Subcutaneous abdominal adipose tissue (tissue), 5 donors: Measurements from ENCODE around the gene FGR.
A peak's percentile ranks its signal among the peaks of the same experiment; 100 is the strongest.

Experiments used
- H3K27ac ChIP-seq: one replicate; pipeline ENCODE4 v1.7.0; 2013; ENCODE audit warnings: low read depth, mild to moderate bottlenecking, inconsistent platforms, low read length, moderate library complexity
- H3K27me3 ChIP-seq, 5 donors: one replicate each; pipeline ENCODE4 v1.7.0; 2013; ENCODE audit warnings: low read length in 5 of 5, inconsistent platforms in 1 of 5; ENCODE audit not compliant: control insufficient read depth in 5 of 5, insufficient read depth in 4 of 5
- H3K36me3 ChIP-seq, 5 donors: one replicate each; pipeline ENCODE4 v1.7.0; 2013; ENCODE audit warnings: low read length in 5 of 5; ENCODE audit not compliant: control insufficient read depth in 5 of 5, insufficient read depth in 5 of 5
- H3K4me1 ChIP-seq, 5 donors: one replicate each; pipeline ENCODE4 v1.7.0; 2013; ENCODE audit warnings: low read length in 5 of 5, mild to moderate bottlenecking in 3 of 5, moderate library complexity in 1 of 5; ENCODE audit not compliant: control insufficient read depth in 5 of 5, insufficient read depth in 5 of 5
- H3K4me3 ChIP-seq, 5 donors: one replicate each; pipeline ENCODE4 v1.7.0; 2013; ENCODE audit warnings: low read length in 5 of 5, low read depth in 1 of 5
- H3K9ac ChIP-seq, 5 donors: one replicate each; pipeline ENCODE4 v1.7.0; 2013; ENCODE audit warnings: low read length in 5 of 5, mild to moderate bottlenecking in 4 of 5, moderate library complexity in 3 of 5
- H3K9me3 ChIP-seq, 5 donors: one replicate each; pipeline ENCODE4 v1.7.0; 2013; ENCODE audit warnings: low read length in 5 of 5; ENCODE audit not compliant: control insufficient read depth in 5 of 5
- donor health status: healthy.
- donor health status: healthy.
- donor health status: healthy.
- donor health status: healthy.
- donor health status: healthy.

The FGR gene

DNA sequence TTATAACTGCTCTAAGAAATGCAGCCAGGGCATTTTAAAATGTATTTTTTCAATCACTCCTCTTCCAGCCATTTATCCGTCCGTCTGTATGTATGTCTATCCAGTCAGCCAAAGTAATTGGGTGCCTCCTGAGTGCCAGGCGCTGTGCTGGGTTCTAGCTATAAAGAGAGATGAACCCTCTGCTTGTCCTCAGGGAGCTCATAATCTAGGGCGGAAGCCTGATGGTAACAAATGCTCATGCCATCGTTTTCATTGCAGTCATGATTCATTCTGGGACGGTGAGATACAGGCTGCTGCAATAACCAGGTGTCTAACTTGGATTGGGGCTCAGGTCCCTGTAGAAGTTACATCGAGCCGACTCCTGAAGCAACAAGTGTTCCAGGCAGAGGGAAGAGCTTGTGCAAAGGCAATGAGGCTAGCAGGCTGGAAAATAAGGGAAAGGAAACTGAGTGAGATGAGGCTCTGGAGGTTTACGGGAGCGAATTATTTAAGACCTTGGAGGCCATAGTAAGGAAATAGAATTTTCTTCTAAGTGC lies 25.4 kb upstream of the FGR start:
- peaks cover 6 to 46% (median 32%) of the 10 kb centered on the region in 5 donors for H3K4me1 ChIP-seq
- no peaks in the 10 kb centered on the region for H3K36me3 ChIP-seq
- no peaks in the 10 kb centered on the region for H3K9me3 ChIP-seq
- H3K27ac ChIP-seq = peak overlapping the region; percentile 86
- peak overlapping the region; percentile 6 to 74 (median 66) for H3K9ac ChIP-seq
- peak overlapping the region; percentile 47 to 72 (median 63) for H3K4me3 ChIP-seq
- H3K27me3 ChIP-seq = no peaks in the 10 kb centered on the region

DNA sequence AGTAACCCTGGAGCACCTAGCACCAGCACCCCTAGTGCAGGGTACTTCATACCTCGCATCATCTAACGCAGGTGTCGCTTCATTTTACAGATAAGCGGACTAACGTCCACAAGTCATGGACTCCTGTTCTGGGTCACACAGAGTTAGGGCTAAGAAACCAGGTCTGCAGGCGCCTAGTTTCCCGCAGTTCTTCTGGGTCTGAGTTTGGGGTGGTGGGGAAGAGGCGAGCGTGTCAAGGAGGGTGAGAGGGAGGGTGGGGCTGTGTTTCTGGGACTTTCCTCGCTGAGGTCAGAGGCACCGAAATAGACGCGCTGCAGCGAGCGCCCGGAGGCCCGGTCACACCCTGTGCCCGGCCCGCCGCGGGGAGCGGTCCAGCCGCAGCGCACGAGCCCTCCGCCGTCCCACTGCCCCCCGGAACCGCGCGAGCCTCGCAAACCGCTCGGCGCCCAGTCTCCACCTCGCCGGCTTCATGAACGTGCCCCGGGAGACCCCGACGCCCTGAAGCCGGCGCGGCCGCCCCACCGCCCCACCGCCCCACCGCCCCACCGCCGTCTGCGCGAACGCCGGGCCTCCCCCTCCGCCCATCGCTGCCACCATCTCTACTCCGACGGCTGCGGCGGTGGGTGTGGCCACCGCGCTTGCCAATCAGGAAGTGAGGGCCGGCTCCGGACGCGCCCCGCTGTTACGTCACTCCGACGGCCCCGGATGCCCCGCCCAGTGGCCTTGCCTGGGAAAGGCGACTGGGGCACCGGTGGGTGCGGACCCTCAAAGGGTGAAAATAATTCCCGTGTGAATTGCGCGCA lies 24.7 kb upstream of the FGR start:
- no peaks in the 10 kb centered on the region for H3K9me3 ChIP-seq
- peak overlapping the region; percentile 6 to 74 (median 66) for H3K9ac ChIP-seq
- H3K27me3 ChIP-seq = no peaks in the 10 kb centered on the region
- H3K4me1 ChIP-seq = peaks cover 6 to 49% (median 34%) of the 10 kb centered on the region in 5 donors
- peak overlapping the region; percentile 86 for H3K27ac ChIP-seq
- peak overlapping the region; percentile 47 to 72 (median 63) for H3K4me3 ChIP-seq
- no peaks in the 10 kb centered on the region for H3K36me3 ChIP-seq

DNA sequence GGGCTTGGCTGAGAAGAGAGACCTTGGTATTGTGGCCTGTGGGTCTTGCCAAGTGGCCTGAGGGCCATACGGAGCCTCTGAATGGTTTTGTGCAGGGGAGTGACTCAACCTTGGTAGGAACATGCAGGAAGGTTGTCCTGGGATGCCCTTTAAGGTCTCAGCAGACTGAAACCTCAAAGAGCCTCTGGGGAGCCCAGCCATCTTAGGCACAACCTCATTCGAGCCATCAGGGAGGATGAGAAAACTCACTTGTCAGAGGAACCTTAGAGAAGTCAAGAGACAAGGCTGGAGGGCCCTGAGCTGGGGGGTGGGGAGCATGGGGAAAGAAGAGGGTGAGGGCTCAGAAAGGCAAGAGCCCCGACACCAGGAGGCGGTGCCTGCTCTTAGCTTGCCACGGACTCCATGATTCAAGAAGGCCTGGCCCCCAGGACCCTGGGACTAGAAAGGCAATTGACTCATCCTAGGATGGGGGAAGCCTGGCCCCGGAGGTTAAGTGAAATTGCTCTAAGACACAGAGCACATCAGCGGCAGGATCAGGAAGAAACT lies 24.0 kb upstream of the FGR start:
- H3K4me1 ChIP-seq = peaks cover 5 to 49% (median 34%) of the 10 kb centered on the region in 5 donors
- peak overlapping the region in 3 of 5 donors; percentile 26 to 55 (median 43) for H3K9ac ChIP-seq
- H3K27me3 ChIP-seq = no peaks in the 10 kb centered on the region
- H3K9me3 ChIP-seq = no peaks in the 10 kb centered on the region
- H3K36me3 ChIP-seq = no peaks in the 10 kb centered on the region
- peak overlapping the region; percentile 47 to 63 (median 55) for H3K4me3 ChIP-seq
- H3K27ac ChIP-seq = peak overlapping the region; percentile 86

DNA sequence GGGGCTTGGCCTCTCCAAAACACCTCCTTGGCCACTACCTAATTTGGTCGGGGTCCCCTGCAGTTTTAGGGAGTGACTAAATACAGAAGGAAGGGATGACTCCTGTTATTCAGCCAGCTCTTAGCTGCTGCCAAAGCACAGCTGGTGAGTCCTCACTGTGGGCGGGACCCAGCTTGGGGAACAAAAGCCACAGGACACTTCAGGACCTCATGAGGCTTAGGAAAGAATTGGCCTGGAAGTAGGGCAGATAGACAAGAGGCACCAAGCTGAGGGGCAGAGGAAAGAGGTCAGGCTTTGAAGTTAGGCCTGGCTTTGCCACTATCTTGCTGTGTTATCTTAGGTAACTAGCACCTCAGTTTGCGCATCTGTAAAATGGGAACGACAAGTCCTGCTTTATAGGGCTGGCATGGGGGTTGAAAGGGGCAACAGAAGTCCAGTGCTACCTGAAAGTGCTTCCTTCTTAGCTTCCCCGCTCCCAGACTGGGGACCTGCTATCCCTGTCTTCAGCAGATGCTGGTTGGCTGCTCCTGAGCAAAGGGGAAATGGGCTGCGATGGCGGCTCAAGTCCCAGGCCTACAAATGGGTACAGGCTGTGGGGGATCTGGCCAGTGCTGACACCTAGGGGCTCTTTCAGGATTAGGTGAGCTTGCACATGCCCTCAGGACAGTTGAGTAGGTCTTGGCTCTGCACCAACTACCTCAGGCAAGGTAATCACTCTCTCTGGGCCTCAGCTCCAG lies 21.3 kb upstream of the FGR start:
- H3K9ac ChIP-seq = no peak overlapping the region
- peak overlapping the region; percentile 42 for H3K27ac ChIP-seq
- peaks cover 3 to 37% (median 33%) of the 10 kb centered on the region in 5 donors for H3K4me1 ChIP-seq
- no peaks in the 10 kb centered on the region for H3K9me3 ChIP-seq
- no peaks in the 10 kb centered on the region for H3K27me3 ChIP-seq
- H3K4me3 ChIP-seq = no peak overlapping the region
- no peaks in the 10 kb centered on the region for H3K36me3 ChIP-seq

DNA sequence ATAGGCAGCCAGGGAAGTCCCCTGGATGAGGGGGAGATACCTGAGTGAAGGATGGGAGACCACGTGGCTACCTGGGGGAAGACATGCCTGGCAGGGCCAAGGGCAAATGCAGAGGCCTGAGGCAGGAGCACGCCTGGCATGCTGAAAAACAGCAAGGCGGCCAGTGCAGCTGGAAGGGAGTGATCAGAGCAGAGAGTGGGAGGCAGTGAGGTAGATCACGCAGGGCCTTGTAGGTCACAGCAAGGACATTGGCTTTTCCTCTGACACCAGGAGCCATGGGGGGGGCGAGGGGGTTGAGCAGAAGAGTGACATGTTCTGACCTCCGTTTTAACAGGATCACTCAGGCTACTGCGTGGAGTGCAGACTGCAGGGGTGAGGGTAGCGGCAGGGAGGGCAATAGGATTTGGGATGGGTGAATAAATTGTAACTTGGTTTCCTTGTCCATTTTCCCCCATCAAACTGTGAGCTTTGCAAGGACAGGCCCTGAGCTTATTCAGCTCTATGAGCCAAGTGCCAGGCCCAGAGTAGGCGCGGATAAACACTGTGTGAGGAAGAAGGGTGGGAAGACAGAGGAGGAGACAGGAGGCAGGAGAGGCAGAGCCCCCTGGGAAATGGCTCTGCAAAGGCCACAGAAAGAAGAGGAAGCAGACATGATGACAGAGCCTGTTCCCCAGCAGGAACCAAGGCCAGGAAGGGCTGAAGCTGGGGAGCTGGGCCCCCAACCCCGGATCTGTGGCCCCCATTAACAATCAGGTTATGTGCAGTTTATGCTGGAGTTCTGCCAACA lies 20.4 kb upstream of the FGR start:
- Histone ChIP-seq H3K4me1 (peaks cover 4 to 37% (median 29%) of the 10 kb centered on the region in 5 donors), H3K36me3 (no peaks in the 10 kb centered on the region), H3K9me3 (no peaks in the 10 kb centered on the region), H3K27me3 (no peaks in the 10 kb centered on the region), H3K27ac (no peak overlapping the region), H3K9ac (no peak overlapping the region), H3K4me3 (no peak overlapping the region)

DNA sequence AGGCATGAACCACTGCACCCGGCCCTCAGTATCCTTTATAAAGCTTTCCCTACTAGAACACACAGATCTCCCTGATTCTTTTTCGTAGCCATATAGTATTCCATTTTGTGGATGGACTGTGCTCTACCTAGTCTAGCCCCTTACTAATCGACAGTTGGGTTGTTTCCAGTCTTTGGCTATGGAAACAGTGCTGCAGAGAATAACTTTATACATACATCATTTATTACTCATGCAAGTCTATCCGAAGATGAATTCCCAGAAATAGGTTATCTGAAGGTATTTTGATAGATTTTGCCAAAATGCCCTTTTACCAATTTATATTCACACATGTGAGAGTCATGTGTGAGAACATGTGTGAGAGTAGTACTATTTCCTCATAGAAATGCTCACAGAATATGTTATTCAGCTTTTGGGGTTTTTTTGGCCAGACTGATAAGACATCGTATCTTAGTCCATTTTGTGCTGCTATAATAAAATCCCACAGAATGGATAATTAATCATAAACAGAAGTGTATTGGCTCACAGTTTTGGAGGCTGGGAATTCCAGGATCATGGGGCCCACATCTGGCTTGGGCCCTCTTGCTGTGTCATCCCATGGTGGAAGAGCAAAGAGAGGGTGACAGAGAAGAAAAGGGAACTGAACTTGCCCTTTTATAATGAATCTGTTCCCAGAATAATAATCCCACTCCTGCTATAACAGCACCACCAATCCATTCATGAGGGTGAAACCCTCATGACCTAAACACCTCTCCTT lies 17.3 kb upstream of the FGR start:
- Histone ChIP-seq H3K27ac (no peak overlapping the region), H3K4me1 (peaks cover 7 to 35% (median 26%) of the 10 kb centered on the region in 5 donors), H3K36me3 (no peaks in the 10 kb centered on the region)

DNA sequence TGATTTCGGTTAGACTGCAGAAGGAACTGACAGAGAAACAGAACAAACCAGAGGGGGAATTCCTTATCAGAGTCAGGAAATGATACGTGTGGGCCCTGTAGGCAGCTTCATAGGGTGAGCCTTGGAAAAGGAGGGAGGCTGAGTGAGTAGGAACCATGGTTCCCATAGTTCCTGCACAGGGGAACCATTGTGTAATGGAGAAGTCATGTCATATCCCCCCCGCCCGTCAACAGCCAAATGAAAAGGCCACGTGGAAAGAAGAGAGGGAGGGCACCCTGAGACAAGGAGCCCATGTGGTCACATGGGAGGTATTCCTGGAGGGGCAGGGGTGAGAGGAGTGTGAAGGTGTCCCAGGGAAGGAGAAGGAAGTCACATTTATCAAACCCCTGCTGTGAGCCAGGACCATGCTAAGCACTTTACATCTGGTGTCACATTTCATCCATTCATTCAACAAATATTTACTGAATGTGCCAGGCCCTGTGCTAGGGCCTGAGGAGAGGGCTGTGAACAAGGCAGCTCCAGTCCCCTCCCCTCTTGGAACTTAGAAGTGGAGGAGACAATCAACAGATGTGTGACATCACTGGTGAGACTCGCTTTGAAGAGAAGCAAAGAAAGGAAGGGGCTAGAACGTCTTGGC lies 15.7 kb upstream of the FGR start:
- Histone ChIP-seq H3K36me3 (no peaks in the 10 kb centered on the region), H3K4me1 (peaks cover 5 to 24% (median 17%) of the 10 kb centered on the region in 5 donors), H3K27me3 (no peaks in the 10 kb centered on the region), H3K27ac (peak overlapping the region; percentile 7), H3K9me3 (no peaks in the 10 kb centered on the region), H3K9ac (peak overlapping the region in 1 of 5 donors; percentile 51), H3K4me3 (no peak overlapping the region)

More for the DNA sequence above, 17.3 kb upstream of the FGR start:
- Histone ChIP-seq H3K4me3 (no peak overlapping the region), H3K9me3 (no peaks in the 10 kb centered on the region), H3K27me3 (no peaks in the 10 kb centered on the region), H3K9ac (no peak overlapping the region)

DNA sequence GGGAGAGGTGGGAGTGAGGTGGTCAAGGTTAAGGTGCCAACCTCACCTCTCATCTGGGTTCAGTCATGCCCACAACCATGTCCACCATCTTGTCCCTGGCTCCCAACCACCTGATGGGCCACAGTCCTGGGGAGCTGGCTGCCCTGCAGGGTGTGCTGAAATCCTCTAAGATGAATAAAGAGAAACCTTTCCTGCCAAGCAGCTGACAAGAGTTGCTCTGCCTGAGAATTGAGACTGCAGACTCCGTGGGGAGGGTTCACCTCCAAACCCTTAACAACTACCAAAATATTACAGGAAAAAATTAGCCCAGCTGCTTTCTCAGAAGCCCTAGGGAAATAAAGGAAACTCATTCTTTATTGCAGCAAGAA lies 15.2 kb upstream of the FGR start:
- H3K27ac ChIP-seq = peak overlapping the region; percentile 47
- no peaks in the 10 kb centered on the region for H3K9me3 ChIP-seq

DNA sequence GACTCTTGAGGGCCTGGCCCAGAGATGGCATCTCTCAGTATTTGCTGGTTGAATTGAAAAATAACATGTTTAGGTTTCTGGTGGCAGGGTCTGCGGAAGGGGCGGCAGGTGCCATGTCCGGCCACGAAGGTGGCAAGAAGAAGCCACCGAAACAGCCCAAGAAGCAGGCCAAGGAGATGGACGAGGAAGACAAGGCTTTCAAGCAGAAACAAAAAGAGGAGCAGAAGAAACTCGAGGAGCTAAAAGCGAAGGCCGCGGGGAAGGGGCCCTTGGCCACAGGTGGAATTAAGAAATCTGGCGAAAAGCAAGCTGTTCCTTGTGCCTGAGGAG lies 14.3 kb upstream of the FGR start:
- Histone ChIP-seq H3K36me3 (no peaks in the 10 kb centered on the region), H3K9ac (no peak overlapping the region), H3K9me3 (no peaks in the 10 kb centered on the region), H3K4me3 (no peak overlapping the region), H3K4me1 (peaks cover 0 to 18% (median 12%) of the 10 kb centered on the region in 5 donors), H3K27me3 (no peaks in the 10 kb centered on the region), H3K27ac (no peak overlapping the region)

More for the DNA sequence above, 15.2 kb upstream of the FGR start:
- H3K27me3 ChIP-seq = no peaks in the 10 kb centered on the region
- H3K4me1 ChIP-seq = peaks cover under 1 to 19% (median 12%) of the 10 kb centered on the region in 5 donors
- H3K4me3 ChIP-seq = no peak overlapping the region
- no peak overlapping the region for H3K9ac ChIP-seq
- no peaks in the 10 kb centered on the region for H3K36me3 ChIP-seq
